CD14-positive monocyte (primary cell): Measurements from ENCODE around the gene PSAPL1. TPM values are rescaled to one million over a fixed set of nuclear protein-coding genes. Genes with fewer than 3 reads are reported as not detected.

Experiments used
- DNase-seq, 3 donors: peaks; one replicate each; pipeline ENCODE4 v3.0.0-alpha.2; 2011 to 2022
- H2AFZ ChIP-seq: 2 replicates; pipeline ENCODE4 v1.6.0; 2012; ENCODE audit warnings: mild to moderate bottlenecking, low read depth, low read length, inconsistent platforms; ENCODE audit not compliant: insufficient read depth, poor library complexity, severe bottlenecking
- H3K27ac ChIP-seq, 2 donors: 1 replicate in 1 of 2; 2 replicates in 1 of 2; pipeline ENCODE4 v1.5.1; 2012 to 2013; ENCODE audit warnings: low read length in 2 of 2, control low read depth in 1 of 2, inconsistent platforms in 1 of 2, low read depth in 1 of 2, mild to moderate bottlenecking in 1 of 2
- H3K27me3 ChIP-seq, 2 donors: one replicate each; pipeline versions ENCODE4 v1.6.0 to v1.6.1; 2011 to 2013; ENCODE audit warnings: low read length in 2 of 2; ENCODE audit not compliant: control insufficient read depth in 2 of 2, insufficient read depth in 2 of 2
- H3K36me3 ChIP-seq, 2 donors: replicated peaks in 1 of 2; 1 replicate in 1 of 2; 2 replicates in 1 of 2; pipeline versions ENCODE4 v1.5.1 to v1.6.1; 2012 to 2013; ENCODE audit warnings: low read length in 2 of 2, control low read depth in 1 of 2, inconsistent platforms in 1 of 2, mild to moderate bottlenecking in 1 of 2; ENCODE audit not compliant: insufficient read depth in 2 of 2, control insufficient read depth in 1 of 2
- H3K4me1 ChIP-seq, 2 donors: 1 replicate in 1 of 2; 2 replicates in 1 of 2; pipeline versions ENCODE4 v1.5.1 to v1.6.1; 2012 to 2013; ENCODE audit warnings: low read length in 2 of 2, control low read depth in 1 of 2, inconsistent platforms in 1 of 2, mild to moderate bottlenecking in 1 of 2, moderate library complexity in 1 of 2; ENCODE audit not compliant: insufficient read depth in 2 of 2, control insufficient read depth in 1 of 2
- H3K4me2 ChIP-seq: replicated peaks from 2 replicates; pipeline ENCODE3; 2012; ENCODE audit warnings: low read length, moderate library complexity, mild to moderate bottlenecking; ENCODE audit not compliant: poor library complexity, severe bottlenecking; ENCODE audit errors: extremely low read depth
- H3K4me3 ChIP-seq, 3 experiments: fragments of 200-600 bp in 1 of 3; sonication (generic) in 1 of 3; replicated peaks in 1 of 3; 1 replicate in 2 of 3; 2 replicates in 1 of 3; pipeline ENCODE4 v1.5.1; 2011 to 2013; ENCODE audit warnings: low read length in 3 of 3, mild to moderate bottlenecking in 3 of 3, control low read depth in 2 of 3, low read depth in 2 of 3, inconsistent platforms in 1 of 3, moderate library complexity in 1 of 3
- H3K79me2 ChIP-seq: 2 replicates; pipeline ENCODE4 v1.6.0; 2012; ENCODE audit warnings: mild to moderate bottlenecking, control low read depth, inconsistent platforms, low read length, moderate library complexity; ENCODE audit not compliant: insufficient read depth
- H3K9ac ChIP-seq: 2 replicates; pipeline ENCODE4 v1.6.0; 2017; ENCODE audit warnings: low read length, mild to moderate bottlenecking; ENCODE audit not compliant: insufficient read depth, poor library complexity, severe bottlenecking
- H3K9me3 ChIP-seq, 2 donors: replicated peaks in 1 of 2; 1 replicate in 1 of 2; 2 replicates in 1 of 2; pipeline versions ENCODE4 v1.5.1 to v1.6.1; 2012 to 2013; ENCODE audit warnings: low read length in 2 of 2, control low read depth in 1 of 2; ENCODE audit not compliant: control insufficient read depth in 1 of 2, insufficient read depth in 1 of 2
- H4K20me1 ChIP-seq: 2 replicates; pipeline ENCODE4 v1.6.0; 2012; ENCODE audit warnings: mild to moderate bottlenecking, low read length, control low read depth, moderate library complexity; ENCODE audit not compliant: insufficient read depth
- H3K27ac Mint-ChIP-seq, 7 donors: one replicate each; pipeline ENCODE4 v1.8.0; 2020; ENCODE audit warnings: mild to moderate bottlenecking in 7 of 7, mixed read lengths in 7 of 7, moderate library complexity in 6 of 7, inconsistent platforms in 2 of 7
- H3K27me3 Mint-ChIP-seq, 3 donors: one replicate each; pipeline ENCODE4 v1.8.0; 2021 to 2022; ENCODE audit warnings: low read depth in 3 of 3, mild to moderate bottlenecking in 3 of 3, mixed read lengths in 3 of 3, moderate library complexity in 3 of 3, inconsistent platforms in 1 of 3
- H3K36me3 Mint-ChIP-seq, 2 donors: one replicate each; pipeline ENCODE4 v1.8.0; 2020; ENCODE audit warnings: mixed read lengths in 2 of 2, inconsistent platforms in 1 of 2, mild to moderate bottlenecking in 1 of 2
- H3K4me1 Mint-ChIP-seq: one replicate; pipeline ENCODE4 v1.8.0; 2020; ENCODE audit warnings: mild to moderate bottlenecking, mixed read lengths
- H3K4me3 Mint-ChIP-seq, 2 donors: one replicate each; pipeline ENCODE4 v1.8.0; 2020; ENCODE audit warnings: mild to moderate bottlenecking in 2 of 2, mixed read lengths in 2 of 2, moderate library complexity in 1 of 2
- H3K9me3 Mint-ChIP-seq, 7 donors: one replicate each; pipeline ENCODE4 v1.8.0; 2020 to 2022; ENCODE audit warnings: mixed read lengths in 7 of 7, mild to moderate bottlenecking in 6 of 7, moderate library complexity in 6 of 7, inconsistent platforms in 2 of 7
- CTCF ChIP-seq: fragments of 200-600 bp; IDR thresholded peaks from one replicate; pipeline ENCODE4 v1.8.0; 2022; ENCODE audit warnings: antibody characterized with exemption, mild to moderate bottlenecking
- WGBS: methylation state at CpG from one replicate; pipeline ENCODE4 v1.1.5; 2013; ENCODE audit warnings: missing lambda C conversion rate; ENCODE audit not compliant: insufficient coverage; 5-methylcytosine and 5-hydroxymethylcytosine counted together
- intact Hi-C, 2 donors: fragments of 100-400 bp; cut with micrococcal nuclease; formaldehyde crosslinking; loops; one replicate each; pipeline versions ENCODE4 v1.15.0 to v1.15.1; 2023
- polyA plus RNA-seq, 3 donors: library from polyadenylated mRNA; depleted of rRNA in 1 of 3; unstranded in 2 of 3; stranded (reverse) in 1 of 3; fragments of 300-500 nt in 2 of 3; fragments of >200 nt in 1 of 3; fragmentation: Illumina TruSeq in 2 of 3; gene quantifications; 1 replicate in 2 of 3; 2 replicates in 1 of 3; pipeline ENCODE4 v1.2.3, GENCODE V29; 2012 to 2021

Gene PSAPL1
- polyA plus RNA-seq, 3 donors: not detected

- H3K4me3 Mint-ChIP-seq: no peak overlapping the region
- no peak overlapping the region for H3K27ac ChIP-seq
- no peaks in the 10 kb centered on the region for H3K27me3 ChIP-seq
- H3K4me1 ChIP-seq: no peaks in the 10 kb centered on the region
- no peaks in the 10 kb centered on the region for H3K79me2 ChIP-seq
- no peaks in the 10 kb centered on the region for H3K4me1 Mint-ChIP-seq
- H3K9ac ChIP-seq: no peak overlapping the region
- H3K27ac Mint-ChIP-seq: no peak overlapping the region
- peaks cover 17 to 21% (median 20%) of the 10 kb centered on the region in 3 donors for H3K27me3 Mint-ChIP-seq
- no peak overlapping the region for H3K4me3 ChIP-seq
- DNase-seq: no peak
- H3K36me3 ChIP-seq: no peaks in the 10 kb centered on the region
- peaks cover 0 to 10% of the 10 kb centered on the region in 2 donors for H3K9me3 ChIP-seq
- intact Hi-C loops: no loop called here
- no peak overlapping the region for H2AFZ ChIP-seq
- no peak overlapping the region for H3K4me2 ChIP-seq
- whole genome bisulfite sequencing: 87% methylated on average over 4 of the region's 4 CpGs
- TF ChIP-seq CTCF: no peak
- no peaks in the 10 kb centered on the region for H4K20me1 ChIP-seq
- H3K9me3 Mint-ChIP-seq: peaks cover 0 to 8% (median 0%) of the 10 kb centered on the region in 7 donors
- H3K36me3 Mint-ChIP-seq: no peaks in the 10 kb centered on the region
Observed at GRCh38 chr4:7469023-7469422, 34.3 kb upstream of the PSAPL1 start.

- Histone ChIP-seq H3K4me1 (no peaks in the 10 kb centered on the region), H3K79me2 (no peaks in the 10 kb centered on the region), H3K9ac (no peak overlapping the region), H3K36me3 (no peaks in the 10 kb centered on the region), H3K27me3 (no peaks in the 10 kb centered on the region), H4K20me1 (no peaks in the 10 kb centered on the region), H3K9me3 (peaks cover 0 to 10% of the 10 kb centered on the region in 2 donors), H3K27ac (no peak overlapping the region), H3K4me3 (no peak overlapping the region), H2AFZ (no peak overlapping the region), H3K4me2 (no peak overlapping the region)
- intact Hi-C loops: no loop called here
- H3K4me1 Mint-ChIP-seq: no peaks in the 10 kb centered on the region
- H3K4me3 Mint-ChIP-seq: no peak overlapping the region
- DNase-seq: no peak
- H3K27ac Mint-ChIP-seq: no peak overlapping the region
- TF ChIP-seq CTCF: no peak
- no peaks in the 10 kb centered on the region for H3K36me3 Mint-ChIP-seq
- H3K9me3 Mint-ChIP-seq: peaks cover 0 to 8% (median 0%) of the 10 kb centered on the region in 7 donors
- WGBS: 81% methylated on average over 7 of the region's 7 CpGs
- peaks cover 13 to 16% (median 15%) of the 10 kb centered on the region in 3 donors for H3K27me3 Mint-ChIP-seq
Observed at GRCh38 chr4:7467471-7467870, 32.7 kb upstream of the PSAPL1 start.
